HFFc6 (cell line): ENCODE results near the gene LCN15. TPM values are rescaled to one million over a fixed set of nuclear protein-coding genes. Genes with fewer than 3 reads are reported as not detected.
"Not testable (repeated sequence)": the region's sequence is repeated elsewhere in the genome, so short reads cannot be mapped to it uniquely, and the experiment has no call there.

Experiments used
- DNase-seq: peaks from one replicate; pipeline ENCODE4 v3.0.0-alpha.2; 2018
- H3K27ac Mint-ChIP-seq: 2 replicates; pipeline ENCODE4 v1.8.0; 2020; ENCODE audit warnings: mild to moderate bottlenecking, mixed read lengths
- H3K27me3 Mint-ChIP-seq: 2 replicates; pipeline ENCODE4 v1.8.0; 2021; ENCODE audit warnings: mild to moderate bottlenecking, moderate library complexity, mixed read lengths; ENCODE audit not compliant: insufficient read depth
- H3K36me3 Mint-ChIP-seq: 2 replicates; pipeline ENCODE4 v1.8.0; 2021; ENCODE audit warnings: low read depth, mixed read lengths
- H3K4me1 Mint-ChIP-seq: 2 replicates; pipeline ENCODE4 v1.8.0; 2020; ENCODE audit warnings: low read depth, mixed read lengths
- H3K4me3 Mint-ChIP-seq: 2 replicates; pipeline ENCODE4 v1.8.0; 2020; ENCODE audit warnings: mild to moderate bottlenecking, moderate library complexity, mixed read lengths
- H3K9me3 Mint-ChIP-seq: 2 replicates; pipeline ENCODE4 v1.8.0; 2020; ENCODE audit warnings: mild to moderate bottlenecking, mixed read lengths
- CTCF ChIP-seq: fragments of 200-600 bp; sonication (generic); IDR thresholded peaks from 2 replicates; pipeline ENCODE4 v1.5.0; 2021; ENCODE audit warnings: antibody characterized with exemption, mild to moderate bottlenecking
- total RNA-seq, 6 experiments: library from RNA; stranded (reverse); fragmentation: NEBNext Ultra II Directional; extraction: Animal tissue kit (Norgen Biotek cat#: 25700); gene quantifications; 2 replicates in 1 of 6; 3 replicates in 5 of 6; pipeline ENCODE4 v1.2.3, GENCODE V29; 2021

Gene LCN15
- total RNA-seq, 6 experiments from 2014 or later, result not detected

- DNase-seq, result no peak
- no peak for TF ChIP-seq CTCF
- peaks cover 11% of the 10 kb centered on the region for H3K36me3 Mint-ChIP-seq
- H3K27me3 Mint-ChIP-seq, result peaks cover 7% of the 10 kb centered on the region
- no peak overlapping the region for H3K27ac Mint-ChIP-seq
- H3K4me3 Mint-ChIP-seq, result no peak overlapping the region
- H3K9me3 Mint-ChIP-seq, result peaks cover 22% of the 10 kb centered on the region
- H3K4me1 Mint-ChIP-seq, result 0 out of 2 replicates have a peak, but pooled peaks cover 6% of the 10 kb centered on the region
Measured at GRCh38 chr9:136757328-136757727, 7.0 kb downstream of the LCN15 start.

GRCh38 chr9:136756836-136757235, 7.5 kb downstream of the LCN15 start:
- DNase-seq, result no peak
- Mint-ChIP-seq H3K4me3 (no peak overlapping the region), H3K4me1 (0 out of 2 replicates have a peak, but pooled peaks cover 6% of the 10 kb centered on the region), H3K27ac (no peak overlapping the region), H3K27me3 (peaks cover 9% of the 10 kb centered on the region), H3K36me3 (peaks cover 11% of the 10 kb centered on the region), H3K9me3 (peaks cover 27% of the 10 kb centered on the region)
- no peak for TF ChIP-seq CTCF

GRCh38 chr9:136756134-136756438, 8.2 kb downstream of the LCN15 start:
- H3K27ac Mint-ChIP-seq, result no peak overlapping the region
- peaks cover 31% of the 10 kb centered on the region for H3K9me3 Mint-ChIP-seq
- 0 out of 2 replicates have a peak, but pooled peaks cover 3% of the 10 kb centered on the region for H3K4me1 Mint-ChIP-seq
- peaks cover 9% of the 10 kb centered on the region for H3K27me3 Mint-ChIP-seq
- no peak for TF ChIP-seq CTCF
- no peak overlapping the region for H3K4me3 Mint-ChIP-seq
- DNase-seq, result no peak
- peaks cover 11% of the 10 kb centered on the region for H3K36me3 Mint-ChIP-seq

- H3K27me3 Mint-ChIP-seq, H3K4me1 Mint-ChIP-seq, DNase-seq, H3K27ac Mint-ChIP-seq, H3K4me3 Mint-ChIP-seq: not testable (repeated sequence)
- peaks cover 31% of the 10 kb centered on the region for H3K9me3 Mint-ChIP-seq
- peaks cover 11% of the 10 kb centered on the region for H3K36me3 Mint-ChIP-seq
Measured at GRCh38 chr9:136755302-136756133, 8.8 kb downstream of the LCN15 start.

- DNase-seq, result no peak
- Mint-ChIP-seq H3K9me3 (peaks cover 31% of the 10 kb centered on the region), H3K27ac (no peak overlapping the region), H3K4me1 (no peaks in the 10 kb centered on the region; the same call in 1 of the 2 replicates), H3K36me3 (peaks cover 11% of the 10 kb centered on the region), H3K4me3 (no peak overlapping the region), H3K27me3 (peaks cover 9% of the 10 kb centered on the region)
- no peak for TF ChIP-seq CTCF
Measured at GRCh38 chr9:136754626-136755301, 9.6 kb downstream of the LCN15 start.

GRCh38 chr9:136754059-136754572, 10.2 kb downstream of the LCN15 start:
- Mint-ChIP-seq H3K9me3 (peaks cover 31% of the 10 kb centered on the region), H3K27ac (no peak overlapping the region), H3K36me3 (peaks cover 11% of the 10 kb centered on the region), H3K4me1 (no peaks in the 10 kb centered on the region; the same call in 1 of the 2 replicates), H3K27me3 (peaks cover 12% of the 10 kb centered on the region; the same call in 1 of the 2 replicates), H3K4me3 (no peak overlapping the region)
- no peak for TF ChIP-seq CTCF
- DNase-seq, result no peak
